ENCODE measurements around the gene PHAF1.

PHAF1 gene

GRCh38 chr16:67170949-67171649 lies 61.4 kb downstream of the PHAF1 start:
- peak overlapping the region; percentile 74 for H3K4me3 ChIP-seq
- TF ChIP-seq POLR2AphosphoS5 (IDR thresholded peaks at IDR 0.05; ENCODE audit: borderline replicate concordance, low read depth, low read length) (no peak), EZH2 (IDR thresholded peaks at IDR 0.05) (no peak), FOXP2 (optimal IDR thresholded peaks at IDR 0.05; ENCODE audit: control extremely low read depth, extremely low read length, insufficient read depth) (no peak)
- peak overlapping the region; percentile 78 for H3K27ac ChIP-seq
- no peaks in the 10 kb centered on the region for H3K9me3 ChIP-seq (ENCODE audit: low read depth, low read length)
- no peaks in the 10 kb centered on the region for H3K36me3 ChIP-seq (ENCODE audit: insufficient read depth, low read length)
- DNase-seq (ENCODE audit: low read depth, low spot score) = no peak
- H3K9ac ChIP-seq (ENCODE audit: insufficient read length) = peak overlapping the region; percentile 59

- Histone ChIP-seq H3K36me3 (ENCODE audit: insufficient read depth, low read length) (no peaks in the 10 kb centered on the region), H3K27ac (no peak overlapping the region), H3K4me3 (no peak overlapping the region), H3K9ac (ENCODE audit: insufficient read length) (no peak overlapping the region), H3K9me3 (ENCODE audit: low read depth, low read length) (no peaks in the 10 kb centered on the region)
- no peak for DNase-seq (ENCODE audit: low read depth, low spot score)
- no peak for TF ChIP-seq POLR2AphosphoS5 (IDR thresholded peaks at IDR 0.05; ENCODE audit: borderline replicate concordance, low read depth, low read length)
- TF ChIP-seq FOXP2 (optimal IDR thresholded peaks at IDR 0.05; ENCODE audit: control extremely low read depth, extremely low read length, insufficient read depth) = no peak
- no peak for TF ChIP-seq EZH2 (IDR thresholded peaks at IDR 0.05)
Observed at GRCh38 chr16:67173323-67173722, 63.6 kb downstream of the PHAF1 start.

GRCh38 chr16:67173808-67174705 lies 64.3 kb downstream of the PHAF1 start:
- H3K9ac ChIP-seq (ENCODE audit: insufficient read length) = no peak overlapping the region
- TF ChIP-seq POLR2AphosphoS5 (IDR thresholded peaks at IDR 0.05; ENCODE audit: borderline replicate concordance, low read depth, low read length) (peak; percentile 28; the same call in 1 of the 2 replicates), EZH2 (IDR thresholded peaks at IDR 0.05) (no peak)
- H3K27ac ChIP-seq = no peak overlapping the region
- no peak for DNase-seq (ENCODE audit: low read depth, low spot score)
- no peaks in the 10 kb centered on the region for H3K36me3 ChIP-seq (ENCODE audit: insufficient read depth, low read length)
- H3K4me3 ChIP-seq = no peak overlapping the region
- H3K9me3 ChIP-seq (ENCODE audit: low read depth, low read length) = no peaks in the 10 kb centered on the region

- TF ChIP-seq FOXP2 (optimal IDR thresholded peaks at IDR 0.05; ENCODE audit: control extremely low read depth, extremely low read length, insufficient read depth) (no peak), EZH2 (IDR thresholded peaks at IDR 0.05) (no peak), POLR2AphosphoS5 (IDR thresholded peaks at IDR 0.05; ENCODE audit: borderline replicate concordance, low read depth, low read length) (no peak)
- Histone ChIP-seq H3K9me3 (ENCODE audit: low read depth, low read length) (no peaks in the 10 kb centered on the region), H3K36me3 (ENCODE audit: insufficient read depth, low read length) (no peaks in the 10 kb centered on the region), H3K9ac (ENCODE audit: insufficient read length) (no peak overlapping the region), H3K27ac (no peak overlapping the region), H3K4me3 (no peak overlapping the region)
- DNase-seq (ENCODE audit: low read depth, low spot score) = no peak
Observed at GRCh38 chr16:67174706-67175231, 65.0 kb downstream of the PHAF1 start.

GRCh38 chr16:67176662-67177061 lies 66.9 kb downstream of the PHAF1 start:
- no peaks in the 10 kb centered on the region for H3K36me3 ChIP-seq (ENCODE audit: insufficient read depth, low read length)
- no peak overlapping the region for H3K9ac ChIP-seq (ENCODE audit: insufficient read length)
- no peak overlapping the region for H3K4me3 ChIP-seq
- H3K9me3 ChIP-seq (ENCODE audit: low read depth, low read length) = no peaks in the 10 kb centered on the region
- TF ChIP-seq POLR2AphosphoS5 (IDR thresholded peaks at IDR 0.05; ENCODE audit: borderline replicate concordance, low read depth, low read length) (no peak), EZH2 (IDR thresholded peaks at IDR 0.05) (no peak), FOXP2 (optimal IDR thresholded peaks at IDR 0.05; ENCODE audit: control extremely low read depth, extremely low read length, insufficient read depth) (no peak)
- H3K27ac ChIP-seq = no peak overlapping the region
- no peak for DNase-seq (ENCODE audit: low read depth, low spot score)

GRCh38 chr16:67177743-67178699 lies 68.3 kb downstream of the PHAF1 start:
- Histone ChIP-seq H3K4me3 (no peak overlapping the region), H3K36me3 (ENCODE audit: insufficient read depth, low read length) (no peaks in the 10 kb centered on the region), H3K9ac (ENCODE audit: insufficient read length) (no peak overlapping the region), H3K27ac (no peak overlapping the region), H3K9me3 (ENCODE audit: low read depth, low read length) (no peaks in the 10 kb centered on the region)
- TF ChIP-seq EZH2 (IDR thresholded peaks at IDR 0.05) (no peak), POLR2AphosphoS5 (IDR thresholded peaks at IDR 0.05; ENCODE audit: borderline replicate concordance, low read depth, low read length) (no peak), FOXP2 (optimal IDR thresholded peaks at IDR 0.05; ENCODE audit: control extremely low read depth, extremely low read length, insufficient read depth) (no peak)
- no peak for DNase-seq (ENCODE audit: low read depth, low spot score)

- DNase-seq (ENCODE audit: low read depth, low spot score) = no peak
- no peak overlapping the region for H3K9ac ChIP-seq (ENCODE audit: insufficient read length)
- H3K36me3 ChIP-seq (ENCODE audit: insufficient read depth, low read length) = no peaks in the 10 kb centered on the region
- H3K9me3 ChIP-seq (ENCODE audit: low read depth, low read length) = no peaks in the 10 kb centered on the region
- no peak overlapping the region for H3K27ac ChIP-seq
- no peak overlapping the region for H3K4me3 ChIP-seq
- no peak for TF ChIP-seq FOXP2 (optimal IDR thresholded peaks at IDR 0.05; ENCODE audit: control extremely low read depth, extremely low read length, insufficient read depth)
- TF ChIP-seq EZH2 (IDR thresholded peaks at IDR 0.05) = no peak
- TF ChIP-seq POLR2AphosphoS5 (IDR thresholded peaks at IDR 0.05; ENCODE audit: borderline replicate concordance, low read depth, low read length) = no peak
Observed at GRCh38 chr16:67179421-67180080, 69.8 kb downstream of the PHAF1 start.
